Measurements from ENCODE around the gene FHIT.

FHIT gene

DNA sequence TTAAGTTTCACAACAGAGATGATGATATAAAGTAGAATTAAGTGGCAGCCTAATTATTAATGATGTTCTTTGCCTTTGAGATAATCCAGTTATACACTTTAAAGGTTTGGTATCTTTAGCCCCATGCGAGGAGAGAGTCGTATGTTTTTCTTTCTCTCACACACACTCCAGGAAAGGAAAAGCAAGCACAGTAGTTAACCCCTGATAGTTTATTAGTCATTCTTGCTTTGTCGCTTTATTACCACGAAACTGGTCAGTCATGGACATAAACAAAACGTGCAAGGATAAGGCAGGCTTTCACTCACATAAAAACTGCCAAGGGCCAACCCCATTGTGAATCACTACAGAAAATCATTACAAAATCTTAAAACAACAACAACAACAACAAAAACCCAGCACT, 866.9 kb downstream of the FHIT start:
- Histone ChIP-seq H3K27me3 (ENCODE audit: control insufficient read depth, insufficient read depth, low read length) (no peaks in the 10 kb centered on the region), H3K4me3 (ENCODE audit: low read length) (no peak overlapping the region), H3K27ac (ENCODE audit: low read depth, low read length) (no peak overlapping the region), H3K9ac (ENCODE audit: low read length) (no peak overlapping the region), H3K36me3 (ENCODE audit: control insufficient read depth, insufficient read depth, low read length) (no peaks in the 10 kb centered on the region), H3K4me1 (ENCODE audit: control insufficient read depth, insufficient read depth, low read length) (no peaks in the 10 kb centered on the region)

DNA sequence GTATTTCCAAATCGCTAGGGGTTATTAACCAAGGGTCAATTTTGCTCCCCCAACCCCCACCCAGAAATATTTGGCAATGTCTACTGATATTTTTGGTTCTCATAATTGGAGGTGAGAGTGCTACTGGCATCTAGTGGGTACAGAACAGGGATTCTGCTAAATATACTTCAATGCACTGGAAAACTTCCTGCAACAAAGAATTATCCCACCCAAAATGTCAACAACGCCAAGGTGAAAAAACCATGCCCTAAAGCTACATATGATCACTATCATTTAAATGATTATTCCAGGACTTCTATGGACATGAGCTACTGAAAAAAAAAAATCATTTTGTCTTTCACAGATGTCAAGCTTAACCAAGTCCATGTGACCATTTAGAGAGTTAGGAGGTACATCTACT, 867.9 kb downstream of the FHIT start:
- Histone ChIP-seq H3K27ac (ENCODE audit: low read depth, low read length) (no peak overlapping the region), H3K36me3 (ENCODE audit: control insufficient read depth, insufficient read depth, low read length) (no peaks in the 10 kb centered on the region), H3K4me3 (ENCODE audit: low read length) (no peak overlapping the region), H3K27me3 (ENCODE audit: control insufficient read depth, insufficient read depth, low read length) (no peaks in the 10 kb centered on the region), H3K9ac (ENCODE audit: low read length) (no peak overlapping the region), H3K4me1 (ENCODE audit: control insufficient read depth, insufficient read depth, low read length) (no peaks in the 10 kb centered on the region)

DNA sequence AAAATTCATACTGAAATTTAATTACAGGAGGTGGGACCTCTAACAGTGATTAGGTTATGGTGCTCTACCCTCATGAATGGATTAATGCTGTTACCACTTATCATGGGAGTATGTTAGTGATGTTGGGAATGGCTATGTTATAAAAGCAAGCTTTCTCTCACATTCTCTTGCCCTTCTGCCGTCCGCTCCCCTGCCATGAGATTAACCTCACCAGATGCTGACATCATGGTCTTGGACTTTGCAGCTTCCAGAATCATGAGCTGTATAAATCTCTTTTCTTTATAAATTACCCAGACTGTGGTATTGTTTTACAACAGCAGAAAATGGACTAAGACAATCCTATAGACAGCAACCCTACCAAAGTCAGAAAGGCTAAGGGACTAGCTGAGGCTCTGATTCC, 884.8 kb downstream of the FHIT start:
- Histone ChIP-seq H3K36me3 (ENCODE audit: control insufficient read depth, insufficient read depth, low read length) (no peaks in the 10 kb centered on the region), H3K9ac (ENCODE audit: low read length) (no peak overlapping the region)

DNA sequence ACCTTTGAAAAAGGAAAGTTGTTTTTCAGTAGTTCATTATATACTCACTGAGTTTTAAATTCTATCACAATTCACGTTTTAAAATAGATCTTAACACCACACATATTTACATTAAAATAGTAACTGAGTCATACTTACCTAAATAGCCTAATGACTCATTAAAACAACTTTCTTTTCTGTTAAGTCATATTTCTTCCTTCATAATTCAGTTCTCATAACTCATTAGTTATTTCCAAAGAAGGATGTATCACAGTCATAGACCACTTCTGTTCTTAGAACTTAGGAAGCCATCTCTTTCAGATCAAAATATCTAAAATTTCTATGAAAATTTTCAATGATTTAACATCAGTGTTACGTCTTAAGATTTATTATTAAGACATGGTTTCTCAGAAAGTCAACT, 885.9 kb downstream of the FHIT start:
- Histone ChIP-seq H3K36me3 (ENCODE audit: control insufficient read depth, insufficient read depth, low read length) (no peaks in the 10 kb centered on the region), H3K9ac (ENCODE audit: low read length) (no peak overlapping the region), H3K4me3 (ENCODE audit: low read length) (no peak overlapping the region), H3K27ac (ENCODE audit: low read depth, low read length) (no peak overlapping the region), H3K27me3 (ENCODE audit: control insufficient read depth, insufficient read depth, low read length) (no peaks in the 10 kb centered on the region), H3K4me1 (ENCODE audit: control insufficient read depth, insufficient read depth, low read length) (no peaks in the 10 kb centered on the region)

More for the DNA sequence above, 884.8 kb downstream of the FHIT start:
- Histone ChIP-seq H3K4me1 (ENCODE audit: control insufficient read depth, insufficient read depth, low read length) (no peaks in the 10 kb centered on the region), H3K27me3 (ENCODE audit: control insufficient read depth, insufficient read depth, low read length) (no peaks in the 10 kb centered on the region), H3K27ac (ENCODE audit: low read depth, low read length) (no peak overlapping the region), H3K4me3 (ENCODE audit: low read length) (no peak overlapping the region)

DNA sequence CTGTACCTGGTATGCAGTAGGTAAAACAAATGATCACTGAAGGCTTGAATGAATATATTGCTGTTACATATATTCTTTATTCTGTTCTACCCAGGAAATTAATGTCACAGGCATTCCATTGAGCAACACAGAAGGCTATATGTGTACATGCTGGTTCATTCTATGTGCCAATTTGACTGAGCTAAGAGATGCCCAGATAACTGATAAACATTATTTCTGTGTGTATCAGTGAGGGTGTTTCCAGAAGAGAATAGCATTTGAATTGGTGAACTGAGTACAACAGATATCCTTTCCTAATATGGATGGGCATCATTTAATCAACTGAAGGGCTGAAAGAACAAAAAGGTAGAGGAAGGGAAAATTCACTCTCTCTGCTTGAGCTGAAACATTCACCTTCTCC, 886.8 kb downstream of the FHIT start:
- H3K36me3 ChIP-seq (ENCODE audit: control insufficient read depth, insufficient read depth, low read length) = no peaks in the 10 kb centered on the region
- no peak overlapping the region for H3K4me3 ChIP-seq (ENCODE audit: low read length)
- H3K27ac ChIP-seq (ENCODE audit: low read depth, low read length) = no peak overlapping the region
- H3K9ac ChIP-seq (ENCODE audit: low read length) = no peak overlapping the region
- no peaks in the 10 kb centered on the region for H3K27me3 ChIP-seq (ENCODE audit: control insufficient read depth, insufficient read depth, low read length)
- H3K4me1 ChIP-seq (ENCODE audit: control insufficient read depth, insufficient read depth, low read length) = no peaks in the 10 kb centered on the region

DNA sequence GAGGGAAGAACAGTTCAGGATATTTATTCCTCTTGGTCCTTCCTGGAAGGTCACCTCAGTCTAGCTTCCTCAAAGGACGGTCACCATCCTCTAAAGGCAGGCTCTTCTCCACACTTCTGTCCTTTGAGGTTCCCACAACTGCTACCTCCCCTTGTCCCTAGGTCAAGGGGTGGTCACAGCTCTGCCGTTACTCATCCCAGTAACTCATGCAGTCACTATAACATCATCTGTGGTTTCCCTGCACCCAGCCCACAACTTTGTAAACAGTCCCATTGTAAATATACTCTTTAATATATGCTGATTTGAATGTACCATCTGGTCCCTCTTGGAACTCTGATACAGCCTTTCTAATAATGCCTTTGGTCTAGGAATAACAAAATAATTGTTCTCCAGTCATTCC, 887.4 kb downstream of the FHIT start:
- Histone ChIP-seq H3K27me3 (ENCODE audit: control insufficient read depth, insufficient read depth, low read length) (no peaks in the 10 kb centered on the region), H3K4me1 (ENCODE audit: control insufficient read depth, insufficient read depth, low read length) (no peaks in the 10 kb centered on the region), H3K27ac (ENCODE audit: low read depth, low read length) (no peak overlapping the region), H3K36me3 (ENCODE audit: control insufficient read depth, insufficient read depth, low read length) (no peaks in the 10 kb centered on the region), H3K9ac (ENCODE audit: low read length) (no peak overlapping the region), H3K4me3 (ENCODE audit: low read length) (no peak overlapping the region)

DNA sequence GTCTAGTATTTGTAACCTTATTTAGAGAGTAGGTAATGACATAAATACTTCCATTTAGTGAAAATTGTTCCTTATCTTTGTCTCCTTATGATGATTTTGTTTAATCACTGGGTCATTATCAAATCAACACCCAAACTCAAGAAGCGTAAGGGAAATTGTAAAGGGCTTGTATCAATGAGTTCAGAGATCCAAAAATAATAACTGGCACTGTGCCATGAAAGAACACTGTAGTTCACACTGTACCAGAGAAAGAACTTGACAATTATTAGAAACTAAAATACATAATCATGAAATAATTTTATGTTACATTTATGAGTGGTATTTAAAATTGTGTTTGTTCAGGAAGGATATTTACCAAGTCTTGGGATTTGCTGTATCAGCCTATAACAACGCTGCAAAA, 895.4 kb downstream of the FHIT start:
- no peaks in the 10 kb centered on the region for H3K4me1 ChIP-seq (ENCODE audit: control insufficient read depth, insufficient read depth, low read length)
- no peak overlapping the region for H3K9ac ChIP-seq (ENCODE audit: low read length)
- no peaks in the 10 kb centered on the region for H3K27me3 ChIP-seq (ENCODE audit: control insufficient read depth, insufficient read depth, low read length)
- H3K27ac ChIP-seq (ENCODE audit: low read depth, low read length) = no peak overlapping the region
- H3K36me3 ChIP-seq (ENCODE audit: control insufficient read depth, insufficient read depth, low read length) = no peaks in the 10 kb centered on the region
- no peak overlapping the region for H3K4me3 ChIP-seq (ENCODE audit: low read length)

DNA sequence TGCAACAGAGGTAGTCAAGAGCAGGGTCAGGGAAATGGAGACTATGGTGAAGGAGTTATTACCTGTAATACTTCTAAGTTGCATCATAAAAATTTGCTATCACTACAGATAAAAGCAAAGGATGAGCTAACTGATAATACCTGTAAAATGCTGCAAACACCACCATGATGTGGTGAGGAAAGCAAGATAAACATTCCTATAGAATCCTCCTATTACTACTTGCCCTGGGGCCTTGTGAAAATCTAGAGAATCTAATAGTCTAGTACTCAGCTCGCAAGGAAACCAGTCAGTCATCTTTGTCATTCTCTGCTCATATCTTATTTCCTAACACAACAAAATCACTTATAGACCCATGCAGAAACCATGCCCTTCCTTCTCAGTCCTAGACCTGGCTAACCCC, 899.8 kb downstream of the FHIT start:
- H3K36me3 ChIP-seq (ENCODE audit: control insufficient read depth, insufficient read depth, low read length) = no peaks in the 10 kb centered on the region
- H3K27me3 ChIP-seq (ENCODE audit: control insufficient read depth, insufficient read depth, low read length) = no peaks in the 10 kb centered on the region
- H3K27ac ChIP-seq (ENCODE audit: low read depth, low read length) = no peak overlapping the region
- H3K4me1 ChIP-seq (ENCODE audit: control insufficient read depth, insufficient read depth, low read length) = no peaks in the 10 kb centered on the region
- H3K4me3 ChIP-seq (ENCODE audit: low read length) = no peak overlapping the region
- H3K9ac ChIP-seq (ENCODE audit: low read length) = no peak overlapping the region

DNA sequence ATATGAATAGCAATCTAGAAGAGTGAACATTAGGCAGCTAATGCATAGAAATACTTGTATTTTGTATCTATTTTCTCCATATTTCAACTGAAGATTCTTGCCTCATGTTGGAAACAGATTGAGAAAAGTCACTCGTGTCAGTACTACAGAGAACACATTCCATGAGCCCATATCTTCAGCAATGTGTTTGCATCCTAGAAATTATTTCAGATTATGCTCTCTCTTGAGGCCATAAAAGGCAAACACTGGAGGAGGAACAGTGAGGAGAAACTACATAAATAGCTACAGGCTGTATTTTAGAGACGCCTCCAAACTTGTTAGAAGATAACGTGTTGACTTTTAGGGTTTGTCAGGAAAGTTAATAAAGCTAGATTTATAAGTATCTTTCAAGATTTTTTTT, 906.9 kb downstream of the FHIT start:
- no peak overlapping the region for H3K4me3 ChIP-seq (ENCODE audit: low read length)
- H3K9ac ChIP-seq (ENCODE audit: low read length) = no peak overlapping the region
- no peaks in the 10 kb centered on the region for H3K27me3 ChIP-seq (ENCODE audit: control insufficient read depth, insufficient read depth, low read length)
- H3K4me1 ChIP-seq (ENCODE audit: control insufficient read depth, insufficient read depth, low read length) = no peaks in the 10 kb centered on the region
- no peak overlapping the region for H3K27ac ChIP-seq (ENCODE audit: low read depth, low read length)
- no peaks in the 10 kb centered on the region for H3K36me3 ChIP-seq (ENCODE audit: control insufficient read depth, insufficient read depth, low read length)

DNA sequence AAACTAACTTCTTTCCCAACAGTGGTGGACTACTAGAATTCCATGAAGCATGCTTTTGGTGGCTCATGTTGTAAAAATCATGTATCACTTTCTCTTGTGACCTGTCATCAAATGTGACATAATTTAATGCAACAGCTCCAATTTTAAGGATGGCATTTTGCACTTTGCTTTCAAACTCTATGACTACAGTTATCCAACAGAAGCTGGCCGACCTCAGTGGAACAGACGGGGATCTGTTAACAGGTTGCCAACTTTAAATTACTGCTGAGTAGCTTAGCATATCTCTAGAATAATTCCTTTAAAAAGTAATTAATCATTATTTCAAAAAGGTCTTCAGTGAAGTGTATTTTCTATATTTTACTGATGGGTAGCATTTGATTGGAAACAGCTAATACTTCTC, 907.4 kb downstream of the FHIT start:
- Histone ChIP-seq H3K27me3 (ENCODE audit: control insufficient read depth, insufficient read depth, low read length) (no peaks in the 10 kb centered on the region), H3K36me3 (ENCODE audit: control insufficient read depth, insufficient read depth, low read length) (no peaks in the 10 kb centered on the region), H3K9ac (ENCODE audit: low read length) (no peak overlapping the region), H3K4me3 (ENCODE audit: low read length) (no peak overlapping the region), H3K4me1 (ENCODE audit: control insufficient read depth, insufficient read depth, low read length) (no peaks in the 10 kb centered on the region), H3K27ac (ENCODE audit: low read depth, low read length) (no peak overlapping the region)

DNA sequence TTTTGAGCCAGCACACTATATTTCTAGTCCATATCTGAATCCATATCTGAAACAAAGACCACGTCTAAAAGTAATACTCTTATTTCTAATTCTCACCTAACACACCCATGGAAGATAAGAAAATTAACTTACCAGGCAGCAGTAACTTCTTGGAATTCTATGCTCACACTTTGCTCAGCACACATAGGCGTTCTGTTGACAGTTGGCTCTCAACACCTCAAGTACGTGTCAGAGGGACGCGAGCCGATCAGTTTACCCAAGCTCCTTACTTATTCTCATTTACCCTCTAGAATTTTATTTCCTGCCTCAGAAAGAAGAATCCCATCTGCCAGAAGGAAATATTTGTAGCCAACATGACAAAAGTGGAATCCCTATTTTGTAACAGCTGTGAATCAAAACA, 911.9 kb downstream of the FHIT start:
- Histone ChIP-seq H3K9ac (ENCODE audit: low read length) (no peak overlapping the region), H3K4me1 (ENCODE audit: control insufficient read depth, insufficient read depth, low read length) (no peaks in the 10 kb centered on the region), H3K36me3 (ENCODE audit: control insufficient read depth, insufficient read depth, low read length) (no peaks in the 10 kb centered on the region), H3K4me3 (ENCODE audit: low read length) (no peak overlapping the region), H3K27ac (ENCODE audit: low read depth, low read length) (no peak overlapping the region), H3K27me3 (ENCODE audit: control insufficient read depth, insufficient read depth, low read length) (no peaks in the 10 kb centered on the region)

DNA sequence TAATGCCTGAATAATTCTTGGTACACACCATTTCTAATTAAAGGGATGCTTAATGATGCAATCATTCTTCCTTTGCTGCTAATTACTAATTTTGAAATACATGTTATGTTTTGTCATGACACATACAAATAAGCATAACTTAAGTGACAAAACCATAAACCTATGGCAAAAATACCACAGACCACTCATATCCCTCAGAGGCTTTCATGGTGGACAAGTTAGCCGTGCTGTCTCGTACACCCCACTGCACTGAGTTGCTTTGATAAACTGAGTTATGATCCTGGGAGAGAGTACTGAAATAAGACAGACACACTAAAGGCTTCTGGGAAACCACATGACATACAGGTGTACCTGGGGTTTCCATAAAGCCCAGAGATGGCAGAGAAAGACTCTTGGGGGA, 913.8 kb downstream of the FHIT start:
- Histone ChIP-seq H3K36me3 (ENCODE audit: control insufficient read depth, insufficient read depth, low read length) (no peaks in the 10 kb centered on the region), H3K9ac (ENCODE audit: low read length) (no peak overlapping the region), H3K4me1 (ENCODE audit: control insufficient read depth, insufficient read depth, low read length) (no peaks in the 10 kb centered on the region), H3K27ac (ENCODE audit: low read depth, low read length) (no peak overlapping the region), H3K27me3 (ENCODE audit: control insufficient read depth, insufficient read depth, low read length) (no peaks in the 10 kb centered on the region), H3K4me3 (ENCODE audit: low read length) (no peak overlapping the region)

DNA sequence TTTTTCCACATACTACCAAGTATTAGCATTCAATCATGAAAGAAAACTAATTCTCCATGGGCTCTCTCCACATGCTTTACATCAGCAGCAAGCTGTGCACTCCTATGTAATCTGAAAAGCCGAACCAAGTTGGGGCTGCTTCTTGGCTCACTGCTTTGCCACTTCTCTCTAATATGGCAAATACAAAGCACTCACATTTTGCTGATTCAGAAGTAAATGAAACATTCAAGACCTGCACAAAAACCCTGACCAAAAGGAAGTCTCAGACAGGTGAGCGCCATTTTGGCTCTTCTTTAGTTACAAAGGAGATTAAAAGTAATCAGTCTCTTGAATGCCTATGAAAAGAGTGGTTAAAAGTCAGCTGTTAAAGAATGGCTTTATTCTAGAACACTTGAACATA, 915.2 kb downstream of the FHIT start:
- Histone ChIP-seq H3K9ac (ENCODE audit: low read length) (no peak overlapping the region), H3K27me3 (ENCODE audit: control insufficient read depth, insufficient read depth, low read length) (no peaks in the 10 kb centered on the region), H3K4me1 (ENCODE audit: control insufficient read depth, insufficient read depth, low read length) (no peaks in the 10 kb centered on the region), H3K27ac (ENCODE audit: low read depth, low read length) (no peak overlapping the region), H3K4me3 (ENCODE audit: low read length) (no peak overlapping the region), H3K36me3 (ENCODE audit: control insufficient read depth, insufficient read depth, low read length) (no peaks in the 10 kb centered on the region)

DNA sequence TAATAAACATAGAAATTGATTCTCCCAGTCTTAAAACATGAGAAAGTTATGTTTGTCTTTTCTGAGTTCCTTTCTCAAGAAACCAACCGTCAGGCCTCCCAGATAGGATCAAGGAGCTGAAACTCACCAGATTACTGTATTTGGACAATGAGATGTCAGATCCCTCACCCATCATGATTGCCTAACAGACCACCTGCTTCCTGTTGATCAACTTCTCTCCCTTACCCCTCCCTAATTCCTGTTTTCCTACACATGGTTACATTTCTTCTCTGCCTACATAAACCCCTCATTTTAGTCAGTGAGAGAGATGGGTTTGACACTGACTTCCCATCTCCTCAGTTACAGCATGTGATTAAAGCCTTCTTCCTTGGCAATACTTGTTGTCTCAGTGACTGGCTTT, 917.5 kb downstream of the FHIT start:
- H3K4me1 ChIP-seq (ENCODE audit: control insufficient read depth, insufficient read depth, low read length) = no peaks in the 10 kb centered on the region
- no peaks in the 10 kb centered on the region for H3K36me3 ChIP-seq (ENCODE audit: control insufficient read depth, insufficient read depth, low read length)
- no peak overlapping the region for H3K27ac ChIP-seq (ENCODE audit: low read depth, low read length)
- no peak overlapping the region for H3K9ac ChIP-seq (ENCODE audit: low read length)
- no peaks in the 10 kb centered on the region for H3K27me3 ChIP-seq (ENCODE audit: control insufficient read depth, insufficient read depth, low read length)
- H3K4me3 ChIP-seq (ENCODE audit: low read length) = no peak overlapping the region

Data from rectal smooth muscle tissue (tissue), 1 donor.